NB4 (cell line): ENCODE measurements around the gene JAKMIP1.

Experiments used
- DNase-seq: peaks from one replicate; pipeline ENCODE4 v3.0.0; 2010; ENCODE audit warnings: low read depth
- H3K4me3 ChIP-seq: one replicate; pipeline ENCODE4 v1.5.1; 2011; ENCODE audit warnings: mild to moderate bottlenecking, low read depth, low read length, moderate library complexity
- CTCF ChIP-seq: IDR thresholded peaks from one replicate; pipeline ENCODE4 v1.5.1; 2012; ENCODE audit warnings: low read depth, low read length
- MAX ChIP-seq: IDR thresholded peaks from 2 replicates; pipeline ENCODE4 v1.6.1; 2011; ENCODE audit warnings: low read depth, low read length
- MYC ChIP-seq: IDR thresholded peaks from 2 replicates; pipeline ENCODE4 v1.6.1; 2011; ENCODE audit warnings: low read depth, low read length
- POLR2A ChIP-seq: IDR thresholded peaks from 2 replicates; pipeline ENCODE4 v1.6.1; 2011; ENCODE audit warnings: mild to moderate bottlenecking; ENCODE audit not compliant: insufficient read length; ENCODE audit errors: extremely low read depth

Gene JAKMIP1

GRCh38 chr4:6195602-6196319 is 4.6 kb downstream of the JAKMIP1 start:
- no peak overlapping the region for H3K4me3 ChIP-seq
- no peak for DNase-seq
- no peak for TF ChIP-seq CTCF

- TF ChIP-seq MAX (no peak), POLR2A (no peak), MYC (no peak), CTCF (no peak)
- H3K4me3 ChIP-seq: no peak overlapping the region
- no peak for DNase-seq
These were observed 5.7 kb downstream of the JAKMIP1 start for GRCh38 chr4:6194458-6195195.

GRCh38 chr4:6193399-6193798 is 7.0 kb downstream of the JAKMIP1 start:
- TF ChIP-seq MYC (no peak), POLR2A (no peak), MAX (no peak), CTCF (no peak)

GRCh38 chr4:6192245-6192644 is 8.1 kb downstream of the JAKMIP1 start:
- DNase-seq: no peak
- no peak overlapping the region for H3K4me3 ChIP-seq
- TF ChIP-seq MAX (no peak), POLR2A (no peak), MYC (no peak), CTCF (no peak)

More at GRCh38 chr4:6193399-6193798, 7.0 kb downstream of the JAKMIP1 start:
- no peak for DNase-seq
- no peak overlapping the region for H3K4me3 ChIP-seq

GRCh38 chr4:6191448-6192130 is 8.8 kb downstream of the JAKMIP1 start:
- no peak overlapping the region for H3K4me3 ChIP-seq
- TF ChIP-seq MAX (no peak), CTCF (no peak)
- DNase-seq: no peak
